Measurements from ENCODE around the gene FHL1.

Gene FHL1

DNA sequence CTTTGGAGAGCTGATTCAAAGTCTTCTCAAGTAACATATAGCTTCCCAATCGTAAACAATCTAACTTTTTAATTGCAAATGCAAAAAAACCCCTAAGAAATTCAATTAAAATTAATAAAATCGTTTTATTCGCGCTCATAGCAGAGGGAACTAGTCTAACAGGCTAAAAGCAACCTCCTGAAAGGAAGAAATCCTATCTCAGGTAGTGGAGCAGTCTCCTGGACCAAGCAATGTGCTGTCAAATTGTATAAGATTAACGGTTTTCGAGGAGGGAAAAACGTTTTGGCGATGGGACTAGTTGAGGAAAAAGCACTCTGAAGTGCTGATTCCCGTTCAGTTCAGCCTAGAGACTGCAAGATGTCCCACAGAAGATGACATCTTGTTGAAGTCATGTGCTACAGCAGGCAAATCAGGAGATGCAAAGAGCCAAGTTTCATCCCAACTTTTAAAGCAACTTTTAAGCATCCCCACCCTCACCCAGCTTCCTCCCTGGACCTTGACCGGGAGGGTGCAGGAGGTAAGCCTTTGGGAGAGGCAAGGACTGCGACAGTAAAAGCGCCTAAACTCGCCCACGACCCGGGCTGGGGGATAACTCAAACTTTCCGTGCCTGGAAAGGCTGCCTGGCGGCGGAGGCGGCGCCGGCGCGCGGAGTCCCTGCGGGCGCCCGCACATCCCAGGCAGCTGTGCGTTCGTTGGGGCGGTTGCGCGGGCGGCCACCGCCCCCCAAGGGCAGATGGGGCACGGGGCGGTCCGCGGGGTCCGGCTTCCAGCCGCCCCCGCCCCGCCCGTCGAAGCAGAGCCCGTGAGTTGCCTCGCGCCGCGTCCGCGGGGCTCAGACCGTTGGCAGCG, 103.1 kb downstream of the FHL1 start:
- peak in 2 of 4 experiments; percentile 4 to 23 for DNase-seq (ENCODE audit: low read depth in 4 of 4, low spot score in 1 of 4)

DNA sequence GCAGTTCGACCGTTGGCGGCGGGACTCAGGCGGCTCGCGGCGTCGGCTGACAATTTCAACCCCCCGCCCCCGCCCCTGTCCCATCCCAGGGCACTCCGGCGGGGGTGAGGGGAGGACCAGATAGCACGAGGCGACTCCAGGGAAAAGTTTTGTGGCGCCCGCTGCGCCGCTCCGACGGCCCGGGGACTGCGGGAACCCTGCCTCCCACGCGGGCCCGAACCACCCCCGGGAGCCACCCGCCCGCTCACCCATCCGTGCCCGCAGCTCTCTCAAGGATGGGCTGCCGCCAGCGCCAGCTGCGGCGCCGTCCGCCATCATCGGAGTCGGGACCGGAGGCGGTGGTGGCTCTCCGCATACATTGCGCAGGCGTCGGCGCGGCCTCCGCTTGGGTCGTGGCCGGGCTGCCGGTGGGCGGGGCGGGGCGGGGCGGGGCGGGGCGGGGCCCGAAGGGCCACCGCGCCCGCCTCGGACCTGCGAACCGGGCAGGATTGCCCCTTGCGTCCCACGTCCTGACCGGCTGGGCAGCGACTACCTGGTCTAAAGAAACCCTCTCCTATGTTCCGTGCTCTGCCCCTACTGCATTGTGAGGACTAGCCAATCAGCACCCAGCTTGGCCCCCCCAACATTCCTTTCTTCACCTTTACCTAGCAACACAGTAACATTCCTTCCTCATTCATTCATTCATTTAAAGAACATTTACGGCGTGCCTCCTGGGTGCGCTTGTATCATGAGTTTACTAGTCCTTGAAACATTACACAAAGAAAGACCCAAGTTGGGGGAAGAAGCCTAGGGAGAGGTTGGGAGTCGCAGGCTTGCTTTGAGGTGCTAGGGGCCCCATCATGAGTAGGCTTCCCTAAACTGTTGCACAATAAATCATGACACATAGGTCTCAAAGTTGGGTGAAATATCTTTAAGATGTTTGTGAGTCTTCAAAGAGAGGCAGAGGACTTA, 104.0 kb downstream of the FHL1 start, which contains the start of gene MAP7D3:
MAP7D3 (minus strand) TSS at position 360 of the 951 bp plus-strand sequence; CDS start at position 318, 42 bp downstream.
- peak in 3 of 4 experiments; percentile 17 to 41 (median 36) for DNase-seq (ENCODE audit: low read depth in 4 of 4, low spot score in 1 of 4)

DNA sequence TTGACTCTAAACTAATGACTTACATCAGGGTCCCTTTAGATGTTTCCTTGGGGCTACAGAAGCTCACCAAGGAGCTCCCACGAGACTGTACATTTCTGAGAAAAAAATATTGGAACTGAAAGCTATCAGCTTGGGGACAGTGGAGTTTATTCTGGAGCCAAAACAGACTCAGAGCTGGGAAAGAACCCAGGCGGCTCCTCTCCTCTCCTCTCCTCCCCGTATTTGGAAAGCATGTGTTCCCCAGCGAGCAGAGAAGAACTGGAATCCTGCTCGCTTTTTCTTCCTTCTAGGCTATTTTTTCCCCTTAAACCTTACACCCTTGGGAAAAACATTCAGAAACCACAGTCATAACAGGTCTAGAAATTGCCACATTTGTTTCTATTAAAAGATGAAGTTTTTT, 108.2 kb downstream of the FHL1 start:
- no peak for DNase-seq (ENCODE audit: low read depth in 4 of 4, low spot score in 1 of 4)

DNA sequence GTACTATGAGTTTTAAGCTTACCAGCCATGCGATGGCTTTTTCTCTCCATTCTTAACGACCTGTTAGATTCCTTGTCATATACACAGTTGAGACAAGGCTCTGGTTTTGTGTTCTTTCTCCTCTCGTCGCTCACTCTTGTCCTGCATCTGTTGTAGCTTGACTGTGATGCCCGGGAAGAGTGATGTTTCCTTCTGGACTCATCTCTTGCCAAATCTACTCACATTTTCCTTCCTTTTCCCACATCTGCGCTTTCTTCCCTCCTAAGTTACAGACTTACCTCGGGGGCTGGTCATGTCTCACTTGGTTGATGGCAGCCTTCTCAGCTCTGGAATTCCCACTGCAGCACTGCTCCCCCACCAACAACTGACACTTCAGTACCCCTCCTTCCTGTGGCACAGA, 108.7 kb downstream of the FHL1 start:
- no peak for DNase-seq (ENCODE audit: low read depth in 4 of 4, low spot score in 1 of 4)

DNA sequence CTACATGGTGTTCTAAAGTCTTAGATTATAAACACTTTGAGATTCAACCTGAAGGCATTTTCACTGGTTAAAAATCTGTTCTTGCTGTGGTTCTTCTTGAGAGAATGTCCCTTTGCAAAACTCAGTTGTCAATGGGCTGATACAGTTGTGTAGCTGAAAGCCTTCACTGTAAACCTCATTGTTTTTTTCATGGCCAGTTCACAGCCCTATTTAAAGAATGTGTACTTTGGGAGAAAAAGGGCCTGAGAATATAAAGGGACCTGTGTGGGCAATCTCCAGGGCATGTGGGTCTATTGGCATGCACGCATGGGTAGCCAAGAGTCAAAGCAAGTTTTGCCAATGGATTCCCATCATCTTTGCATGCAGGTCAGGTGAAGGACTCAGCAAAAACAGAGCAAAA, 111.6 kb downstream of the FHL1 start:
- no peak for DNase-seq (ENCODE audit: low read depth in 4 of 4, low spot score in 1 of 4)

DNA sequence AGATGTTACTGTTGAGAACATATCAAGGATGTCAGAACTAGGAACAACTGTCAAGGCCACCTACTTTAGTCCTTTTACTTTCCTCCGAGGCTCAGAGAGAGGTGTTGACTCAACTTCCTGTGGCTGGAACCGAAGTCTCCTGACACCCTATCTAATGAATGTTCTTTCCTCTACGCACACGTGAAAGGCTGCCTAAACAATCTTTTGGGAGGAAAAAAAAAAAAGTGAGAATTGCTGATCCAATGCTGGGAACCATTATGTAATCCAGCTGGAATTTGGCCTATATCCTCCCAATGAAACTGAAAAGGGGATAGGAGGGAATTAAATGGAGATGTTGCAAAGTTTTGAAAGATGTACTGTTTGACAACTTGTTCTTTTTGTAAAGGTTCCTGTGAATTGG, 112.2 kb downstream of the FHL1 start:
- no peak for DNase-seq (ENCODE audit: low read depth in 4 of 4, low spot score in 1 of 4)

DNA sequence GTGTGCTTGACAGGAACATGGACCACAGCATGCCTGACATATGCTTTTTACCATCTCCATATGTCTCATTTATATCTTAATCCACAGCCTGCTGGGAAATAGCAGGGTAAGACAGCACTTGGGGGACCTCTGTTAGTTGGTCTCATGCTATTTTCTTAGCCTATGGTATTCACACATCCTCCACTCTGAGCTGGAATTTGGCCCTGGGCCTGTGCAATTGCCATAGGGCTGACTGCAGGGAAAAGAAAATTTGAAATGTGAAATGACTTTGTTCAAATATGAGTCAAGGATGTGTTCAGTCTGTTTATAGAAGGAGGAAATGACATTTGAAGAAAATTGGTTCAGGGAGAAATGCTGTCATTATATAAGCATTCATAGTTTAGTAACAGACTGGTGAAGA, 113.4 kb downstream of the FHL1 start:
- DNase-seq (ENCODE audit: low read depth in 4 of 4, low spot score in 1 of 4) = no peak

Data from stimulated activated CD4-positive, alpha-beta T cell treated with anti-CD3 and anti-CD28 coated beads, Interleukin-1b, Interleukin-23, amount 100 ng/mL, for 24 hours (primary cell).